ENCODE data around the gene TRPT1.

GRCh38 chr11:64183890-64184289 is 42.1 kb downstream of the TRPT1 start:
- no peak for TF ChIP-seq EZH2phosphoT487 (IDR thresholded peaks at IDR 0.05; ENCODE audit: borderline replicate concordance, low read length)
- no peak for TF ChIP-seq CTCF (IDR thresholded peaks at IDR 0.05; ENCODE audit: low read depth, low read length, poor library complexity, severe bottlenecking)
